HepG2 (cell line): ENCODE measurements around the gene BRAP. TPM values are rescaled to one million over a fixed set of nuclear protein-coding genes. Genes with fewer than 3 reads are reported as not detected.
A peak's percentile ranks its signal among the peaks of the same experiment; 100 is the strongest.

Experiments used
- ONECUT2 ChIP-seq: sonication (generic); formaldehyde crosslinking; IDR thresholded peaks from 2 replicates; pipeline ENCODE4 v1.4.0; 2020; ENCODE audit warnings: missing genetic modification reagents
- SIN3A ChIP-seq: IDR thresholded peaks from 2 replicates; pipeline ENCODE4 v1.6.1; 2011; ENCODE audit warnings: low read depth, mild to moderate bottlenecking, control low read depth, low read length, borderline replicate concordance
- TAF1 ChIP-seq: sonication (generic); formaldehyde crosslinking; IDR thresholded peaks from 2 replicates; pipeline ENCODE4 v1.4.0; 2020; ENCODE audit warnings: missing genetic modification reagents
- THYN1 ChIP-seq: sonication (generic); formaldehyde crosslinking; IDR thresholded peaks from 2 replicates; pipeline ENCODE4 v1.8.1; 2023; ENCODE audit warnings: low read depth, mild to moderate bottlenecking, moderate library complexity, missing genetic modification reagents, borderline replicate concordance
- TMF1 ChIP-seq: sonication (generic); formaldehyde crosslinking; IDR thresholded peaks from 2 replicates; pipeline ENCODE4 v1.8.1; 2022; ENCODE audit warnings: low read depth, missing genetic modification reagents
- ZFYVE20 ChIP-seq: sonication (generic); formaldehyde crosslinking; IDR thresholded peaks from 2 replicates; pipeline ENCODE4 v1.8.0; 2023; ENCODE audit warnings: low read depth, mild to moderate bottlenecking, moderate library complexity, missing genetic modification reagents, borderline replicate concordance
- ZKSCAN8 ChIP-seq: IDR thresholded peaks from 2 replicates; pipeline ENCODE4 v1.6.1; 2016; ENCODE audit warnings: borderline replicate concordance, missing genetic modification reagents, missing compliant biosample characterization
- ZNF660 ChIP-seq: sonication (generic); formaldehyde crosslinking; IDR thresholded peaks from 2 replicates; pipeline ENCODE4 v1.5.1; 2020; ENCODE audit warnings: mild to moderate bottlenecking, low read depth, missing genetic modification reagents, borderline replicate concordance
- ZNF83 ChIP-seq: sonication (generic); formaldehyde crosslinking; IDR thresholded peaks from 2 replicates; pipeline ENCODE4 v1.4.0; 2020; ENCODE audit warnings: missing genetic modification reagents, mild to moderate bottlenecking, borderline replicate concordance
- polyA plus RNA-seq, 8 experiments: library from polyadenylated mRNA; depleted of rRNA in 3 of 8; stranded (reverse) in 7 of 8; unstranded in 1 of 8; fragments of >200 nt; fragmentation: Illumina TruSeq in 4 of 8; extraction: Trizol in 4 of 8; gene quantifications; 2 replicates each; pipeline versions ENCODE4 v1.2.1 to v1.2.3, GENCODE V29; 2011 to 2016; ENCODE audit warnings: low read depth in 4 of 8, missing spikeins in 1 of 8, mixed read lengths in 1 of 8; ENCODE audit not compliant: insufficient read depth in 1 of 8
- total RNA-seq, 5 experiments: library from RNA; depleted of rRNA; stranded (reverse); fragments of >200 nt; fragmentation: Illumina TruSeq; extraction: Trizol; gene quantifications; 2 replicates each; pipeline ENCODE4 v1.2.3, GENCODE V29; 2016; ENCODE audit warnings: low read depth in 1 of 5
- TF ChIP-seq, protein P1 (sequence below): sonication (generic); formaldehyde crosslinking; IDR thresholded peaks from 2 replicates; pipeline ENCODE4 v1.5.1; 2020; ENCODE audit warnings: mild to moderate bottlenecking, missing genetic modification reagents, moderate library complexity
- TF ChIP-seq, protein P2 (sequence below): sonication (generic); formaldehyde crosslinking; IDR thresholded peaks from 2 replicates; pipeline ENCODE4 v1.4.0; 2020; ENCODE audit warnings: missing genetic modification reagents
- TF ChIP-seq, protein P3 (sequence below): sonication (generic); formaldehyde crosslinking; IDR thresholded peaks from 2 replicates; pipeline ENCODE4 v1.5.0; 2020; ENCODE audit warnings: mild to moderate bottlenecking, missing genetic modification reagents
- TF ChIP-seq, protein P4 (sequence below): IDR thresholded peaks from 2 replicates; pipeline ENCODE4 v1.6.1; 2016
- TF ChIP-seq, protein P5 (sequence below): sonication (generic); formaldehyde crosslinking; IDR thresholded peaks from 2 replicates; pipeline ENCODE4 v1.8.0; 2022; ENCODE audit warnings: mild to moderate bottlenecking, missing genetic modification reagents, moderate library complexity

Gene BRAP
- total and polyA plus RNA-seq, 2 of the 13 experiments (the other 11 are each of a cell fraction or from before 2014, with no cell fraction given) = 8.1 to 15.4 TPM

DNA sequence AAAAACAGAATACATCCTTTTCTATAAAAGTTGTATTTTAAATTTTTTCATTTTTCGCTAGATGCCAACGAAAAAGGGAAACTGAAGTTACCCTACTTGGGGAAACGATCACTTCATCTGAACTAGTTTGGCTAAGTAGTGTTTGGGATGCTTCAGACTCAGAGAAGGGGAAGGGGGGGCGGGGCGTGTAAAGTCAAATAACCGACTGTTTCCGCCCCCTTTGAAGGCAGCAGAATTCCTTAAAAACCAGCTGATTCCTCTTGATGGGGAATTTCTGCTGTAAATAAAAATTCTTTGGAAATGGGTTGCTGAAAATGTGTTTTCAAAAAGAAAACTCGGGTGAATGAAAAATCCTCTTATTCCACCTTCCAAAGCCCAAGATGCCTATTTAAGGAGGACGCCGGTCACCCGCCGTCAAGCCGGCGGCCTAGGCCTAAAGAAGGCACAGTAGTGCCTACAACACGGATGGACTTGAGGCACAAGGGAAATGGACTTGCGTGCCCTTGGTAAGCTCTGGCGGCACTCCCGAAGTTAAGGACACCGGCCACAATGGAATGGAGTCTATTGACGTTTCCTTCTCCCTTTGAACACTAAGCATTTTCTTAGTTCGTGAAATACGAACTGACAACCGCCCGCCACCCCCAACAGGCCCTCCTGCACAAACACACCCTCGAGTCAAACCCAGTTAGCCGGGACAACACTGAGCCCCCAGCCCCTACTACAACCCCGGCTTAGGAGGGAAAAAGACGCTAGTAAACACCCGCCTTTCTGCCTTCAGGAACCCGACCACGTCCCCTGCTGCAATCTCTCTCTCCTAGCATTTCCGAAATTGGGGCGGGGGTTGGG is 88.5 kb downstream of the BRAP start (continued):
- TF ChIP-seq, protein P1, sequence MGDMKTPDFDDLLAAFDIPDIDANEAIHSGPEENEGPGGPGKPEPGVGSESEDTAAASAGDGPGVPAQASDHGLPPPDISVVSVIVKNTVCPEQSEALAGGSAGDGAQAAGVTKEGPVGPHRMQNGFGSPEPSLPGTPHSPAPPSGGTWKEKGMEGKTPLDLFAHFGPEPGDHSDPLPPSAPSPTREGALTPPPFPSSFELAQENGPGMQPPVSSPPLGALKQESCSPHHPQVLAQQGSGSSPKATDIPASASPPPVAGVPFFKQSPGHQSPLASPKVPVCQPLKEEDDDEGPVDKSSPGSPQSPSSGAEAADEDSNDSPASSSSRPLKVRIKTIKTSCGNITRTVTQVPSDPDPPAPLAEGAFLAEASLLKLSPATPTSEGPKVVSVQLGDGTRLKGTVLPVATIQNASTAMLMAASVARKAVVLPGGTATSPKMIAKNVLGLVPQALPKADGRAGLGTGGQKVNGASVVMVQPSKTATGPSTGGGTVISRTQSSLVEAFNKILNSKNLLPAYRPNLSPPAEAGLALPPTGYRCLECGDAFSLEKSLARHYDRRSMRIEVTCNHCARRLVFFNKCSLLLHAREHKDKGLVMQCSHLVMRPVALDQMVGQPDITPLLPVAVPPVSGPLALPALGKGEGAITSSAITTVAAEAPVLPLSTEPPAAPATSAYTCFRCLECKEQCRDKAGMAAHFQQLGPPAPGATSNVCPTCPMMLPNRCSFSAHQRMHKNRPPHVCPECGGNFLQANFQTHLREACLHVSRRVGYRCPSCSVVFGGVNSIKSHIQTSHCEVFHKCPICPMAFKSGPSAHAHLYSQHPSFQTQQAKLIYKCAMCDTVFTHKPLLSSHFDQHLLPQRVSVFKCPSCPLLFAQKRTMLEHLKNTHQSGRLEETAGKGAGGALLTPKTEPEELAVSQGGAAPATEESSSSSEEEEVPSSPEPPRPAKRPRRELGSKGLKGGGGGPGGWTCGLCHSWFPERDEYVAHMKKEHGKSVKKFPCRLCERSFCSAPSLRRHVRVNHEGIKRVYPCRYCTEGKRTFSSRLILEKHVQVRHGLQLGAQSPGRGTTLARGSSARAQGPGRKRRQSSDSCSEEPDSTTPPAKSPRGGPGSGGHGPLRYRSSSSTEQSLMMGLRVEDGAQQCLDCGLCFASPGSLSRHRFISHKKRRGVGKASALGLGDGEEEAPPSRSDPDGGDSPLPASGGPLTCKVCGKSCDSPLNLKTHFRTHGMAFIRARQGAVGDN (CRISPR knock-in tag) = peak; percentile 15; the same call in 1 of the 2 replicates
- TF ChIP-seq, protein P2, sequence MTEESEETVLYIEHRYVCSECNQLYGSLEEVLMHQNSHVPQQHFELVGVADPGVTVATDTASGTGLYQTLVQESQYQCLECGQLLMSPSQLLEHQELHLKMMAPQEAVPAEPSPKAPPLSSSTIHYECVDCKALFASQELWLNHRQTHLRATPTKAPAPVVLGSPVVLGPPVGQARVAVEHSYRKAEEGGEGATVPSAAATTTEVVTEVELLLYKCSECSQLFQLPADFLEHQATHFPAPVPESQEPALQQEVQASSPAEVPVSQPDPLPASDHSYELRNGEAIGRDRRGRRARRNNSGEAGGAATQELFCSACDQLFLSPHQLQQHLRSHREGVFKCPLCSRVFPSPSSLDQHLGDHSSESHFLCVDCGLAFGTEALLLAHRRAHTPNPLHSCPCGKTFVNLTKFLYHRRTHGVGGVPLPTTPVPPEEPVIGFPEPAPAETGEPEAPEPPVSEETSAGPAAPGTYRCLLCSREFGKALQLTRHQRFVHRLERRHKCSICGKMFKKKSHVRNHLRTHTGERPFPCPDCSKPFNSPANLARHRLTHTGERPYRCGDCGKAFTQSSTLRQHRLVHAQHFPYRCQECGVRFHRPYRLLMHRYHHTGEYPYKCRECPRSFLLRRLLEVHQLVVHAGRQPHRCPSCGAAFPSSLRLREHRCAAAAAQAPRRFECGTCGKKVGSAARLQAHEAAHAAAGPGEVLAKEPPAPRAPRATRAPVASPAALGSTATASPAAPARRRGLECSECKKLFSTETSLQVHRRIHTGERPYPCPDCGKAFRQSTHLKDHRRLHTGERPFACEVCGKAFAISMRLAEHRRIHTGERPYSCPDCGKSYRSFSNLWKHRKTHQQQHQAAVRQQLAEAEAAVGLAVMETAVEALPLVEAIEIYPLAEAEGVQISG (CRISPR knock-in tag) = no peak
- no peak for TF ChIP-seq ZNF83
- TF ChIP-seq ZFYVE20 (CRISPR knock-in tag) = no peak
- no peak for TF ChIP-seq ZKSCAN8 (CRISPR knock-in tag)
- TF ChIP-seq, protein P3, sequence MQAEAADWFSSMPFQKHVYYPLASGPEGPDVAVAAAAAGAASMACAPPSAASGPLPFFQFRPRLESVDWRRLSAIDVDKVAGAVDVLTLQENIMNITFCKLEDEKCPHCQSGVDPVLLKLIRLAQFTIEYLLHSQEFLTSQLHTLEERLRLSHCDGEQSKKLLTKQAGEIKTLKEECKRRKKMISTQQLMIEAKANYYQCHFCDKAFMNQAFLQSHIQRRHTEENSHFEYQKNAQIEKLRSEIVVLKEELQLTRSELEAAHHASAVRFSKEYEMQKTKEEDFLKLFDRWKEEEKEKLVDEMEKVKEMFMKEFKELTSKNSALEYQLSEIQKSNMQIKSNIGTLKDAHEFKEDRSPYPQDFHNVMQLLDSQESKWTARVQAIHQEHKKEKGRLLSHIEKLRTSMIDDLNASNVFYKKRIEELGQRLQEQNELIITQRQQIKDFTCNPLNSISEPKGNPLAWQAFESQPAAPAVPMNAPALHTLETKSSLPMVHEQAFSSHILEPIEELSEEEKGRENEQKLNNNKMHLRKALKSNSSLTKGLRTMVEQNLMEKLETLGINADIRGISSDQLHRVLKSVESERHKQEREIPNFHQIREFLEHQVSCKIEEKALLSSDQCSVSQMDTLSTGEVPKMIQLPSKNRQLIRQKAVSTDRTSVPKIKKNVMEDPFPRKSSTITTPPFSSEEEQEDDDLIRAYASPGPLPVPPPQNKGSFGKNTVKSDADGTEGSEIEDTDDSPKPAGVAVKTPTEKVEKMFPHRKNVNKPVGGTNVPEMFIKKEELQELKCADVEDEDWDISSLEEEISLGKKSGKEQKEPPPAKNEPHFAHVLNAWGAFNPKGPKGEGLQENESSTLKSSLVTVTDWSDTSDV (CRISPR knock-in tag) = no peak
- no peak for TF ChIP-seq TMF1 (CRISPR knock-in tag)
- no peak; the same call in 1 of the 2 replicates for TF ChIP-seq ONECUT2 (CRISPR knock-in tag)
- TF ChIP-seq THYN1 = no peak
- peak; percentile 45; the same call in 1 of the 2 replicates for TF ChIP-seq SIN3A
- TF ChIP-seq TAF1 = 0 out of 2 replicates have a peak, but pooled peaks have one; percentile 38
- TF ChIP-seq, protein P4, sequence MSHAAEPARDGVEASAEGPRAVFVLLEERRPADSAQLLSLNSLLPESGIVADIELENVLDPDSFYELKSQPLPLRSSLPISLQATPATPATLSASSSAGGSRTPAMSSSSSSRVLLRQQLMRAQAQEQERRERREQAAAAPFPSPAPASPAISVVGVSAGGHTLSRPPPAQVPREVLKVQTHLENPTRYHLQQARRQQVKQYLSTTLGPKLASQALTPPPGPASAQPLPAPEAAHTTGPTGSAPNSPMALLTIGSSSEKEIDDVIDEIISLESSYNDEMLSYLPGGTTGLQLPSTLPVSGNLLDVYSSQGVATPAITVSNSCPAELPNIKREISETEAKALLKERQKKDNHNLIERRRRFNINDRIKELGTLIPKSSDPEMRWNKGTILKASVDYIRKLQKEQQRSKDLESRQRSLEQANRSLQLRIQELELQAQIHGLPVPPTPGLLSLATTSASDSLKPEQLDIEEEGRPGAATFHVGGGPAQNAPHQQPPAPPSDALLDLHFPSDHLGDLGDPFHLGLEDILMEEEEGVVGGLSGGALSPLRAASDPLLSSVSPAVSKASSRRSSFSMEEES (CRISPR knock-in tag) = no peak
- TF ChIP-seq ZNF660 (CRISPR knock-in tag) = no peak
- TF ChIP-seq, protein P5, sequence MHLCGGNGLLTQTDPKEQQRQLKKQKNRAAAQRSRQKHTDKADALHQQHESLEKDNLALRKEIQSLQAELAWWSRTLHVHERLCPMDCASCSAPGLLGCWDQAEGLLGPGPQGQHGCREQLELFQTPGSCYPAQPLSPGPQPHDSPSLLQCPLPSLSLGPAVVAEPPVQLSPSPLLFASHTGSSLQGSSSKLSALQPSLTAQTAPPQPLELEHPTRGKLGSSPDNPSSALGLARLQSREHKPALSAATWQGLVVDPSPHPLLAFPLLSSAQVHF (CRISPR knock-in tag) = 0 out of 2 replicates have a peak, but pooled peaks have one; percentile 6
